Mucosa of descending colon (tissue), 3 donors: ENCODE measurements around the gene TTC33. TPM values are rescaled to one million over a fixed set of nuclear protein-coding genes. Genes with fewer than 3 reads are reported as not detected.
A peak's percentile ranks its signal among the peaks of the same experiment; 100 is the strongest.

Experiments used
- ATAC-seq: fragments of 200-7000 bp; cut with Tn5 transposase; one replicate; pipeline ENCODE4 v1.9.1; 2020; ENCODE audit warnings: mild to moderate bottlenecking, moderate library complexity
- DNase-seq, 3 donors: peaks; one replicate each; pipeline ENCODE4 v3.0.0-alpha.2; 2020
- H3K36me3 ChIP-seq: fragments of 200-600 bp; one replicate; pipeline ENCODE4 v1.8.0; 2021; ENCODE audit warnings: low read depth, mild to moderate bottlenecking
- H3K4me1 ChIP-seq: fragments of 200-600 bp; one replicate; pipeline ENCODE4 v1.8.0; 2021; ENCODE audit warnings: low read depth, mild to moderate bottlenecking
- H3K4me3 ChIP-seq: fragments of 200-600 bp; one replicate; pipeline ENCODE4 v1.8.0; 2021; ENCODE audit warnings: mild to moderate bottlenecking
- H3K9me3 ChIP-seq: fragments of 200-600 bp; one replicate; pipeline ENCODE4 v1.8.0; 2021; ENCODE audit warnings: mild to moderate bottlenecking
- intact Hi-C, 2 donors: fragments of 100-400 bp; cut with DNase I in 1 of 2; cut with micrococcal nuclease in 1 of 2; formaldehyde crosslinking; loops; one replicate each; pipeline versions ENCODE4 v1.11.0 to v1.11.1; 2022; cut with DNase I, micrococcal nuclease
- total RNA-seq, 3 donors: library from RNA; stranded (reverse); fragmentation: NEBNext Ultra II Directional in 2 of 3; extraction: Animal tissue kit (Norgen Biotek cat#: 25700) in 2 of 3; gene quantifications; one replicate each; pipeline versions ENCODE4 v1.2.1 to v1.2.4, GENCODE V29; 2021 to 2023
- TF ChIP-seq, protein P1 (sequence below): fragments of 200-600 bp; IDR thresholded peaks from one replicate; pipeline ENCODE4 v1.8.0; 2022; ENCODE audit warnings: antibody characterized with exemption, mild to moderate bottlenecking
- donor health status: DM: no; HTN: no; CAD: no; lungs with moderate emphysema.
- donor health status: DM: no; HTN: no; CAD: no.
- donor health status: DM: no; HTN: yes; CAD: no.

The TTC33 gene
- total RNA-seq, 3 donors from 2014 or later, result 15.1 to 22.6 (median 17.2) TPM

DNA sequence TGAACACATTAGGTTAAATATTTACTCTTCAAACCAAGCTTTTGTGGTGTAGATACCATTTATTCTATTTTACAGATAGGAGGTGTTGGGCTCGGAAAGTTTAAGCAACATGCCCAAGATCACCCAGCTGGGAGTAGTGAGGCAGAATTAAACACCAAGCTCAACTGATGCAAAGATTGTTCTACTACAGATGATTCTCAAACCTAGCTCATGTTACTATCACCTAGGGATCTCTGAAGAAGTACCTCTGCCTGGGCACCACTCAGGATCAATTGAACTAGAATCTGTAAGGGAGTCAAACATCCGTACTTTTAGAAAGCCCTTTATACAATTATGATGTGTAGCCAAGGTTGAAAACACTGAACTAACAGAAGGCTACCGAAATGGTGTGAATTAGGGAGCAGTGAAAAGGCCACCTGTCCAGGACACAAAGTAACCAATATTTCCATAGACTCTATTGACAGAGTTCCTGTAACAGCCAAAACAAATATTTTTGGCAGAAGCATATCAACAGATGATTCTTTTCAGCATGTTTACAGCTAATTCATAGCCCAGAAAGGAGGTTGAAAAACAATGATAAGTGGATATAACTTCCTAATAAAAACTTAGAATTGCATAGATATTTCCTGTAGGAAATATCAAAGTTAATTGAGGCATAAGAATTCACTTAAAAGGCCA is 234.5 kb downstream of the TTC33 start:
- intact Hi-C loops, result no loop called here
- DNase-seq, result no peak
- TF ChIP-seq, protein P1, sequence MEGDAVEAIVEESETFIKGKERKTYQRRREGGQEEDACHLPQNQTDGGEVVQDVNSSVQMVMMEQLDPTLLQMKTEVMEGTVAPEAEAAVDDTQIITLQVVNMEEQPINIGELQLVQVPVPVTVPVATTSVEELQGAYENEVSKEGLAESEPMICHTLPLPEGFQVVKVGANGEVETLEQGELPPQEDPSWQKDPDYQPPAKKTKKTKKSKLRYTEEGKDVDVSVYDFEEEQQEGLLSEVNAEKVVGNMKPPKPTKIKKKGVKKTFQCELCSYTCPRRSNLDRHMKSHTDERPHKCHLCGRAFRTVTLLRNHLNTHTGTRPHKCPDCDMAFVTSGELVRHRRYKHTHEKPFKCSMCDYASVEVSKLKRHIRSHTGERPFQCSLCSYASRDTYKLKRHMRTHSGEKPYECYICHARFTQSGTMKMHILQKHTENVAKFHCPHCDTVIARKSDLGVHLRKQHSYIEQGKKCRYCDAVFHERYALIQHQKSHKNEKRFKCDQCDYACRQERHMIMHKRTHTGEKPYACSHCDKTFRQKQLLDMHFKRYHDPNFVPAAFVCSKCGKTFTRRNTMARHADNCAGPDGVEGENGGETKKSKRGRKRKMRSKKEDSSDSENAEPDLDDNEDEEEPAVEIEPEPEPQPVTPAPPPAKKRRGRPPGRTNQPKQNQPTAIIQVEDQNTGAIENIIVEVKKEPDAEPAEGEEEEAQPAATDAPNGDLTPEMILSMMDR, result no peak
- Histone ChIP-seq H3K36me3 (no peaks in the 10 kb centered on the region), H3K4me3 (no peak overlapping the region), H3K4me1 (no peaks in the 10 kb centered on the region), H3K9me3 (no peaks in the 10 kb centered on the region)
- no peak for ATAC-seq

DNA sequence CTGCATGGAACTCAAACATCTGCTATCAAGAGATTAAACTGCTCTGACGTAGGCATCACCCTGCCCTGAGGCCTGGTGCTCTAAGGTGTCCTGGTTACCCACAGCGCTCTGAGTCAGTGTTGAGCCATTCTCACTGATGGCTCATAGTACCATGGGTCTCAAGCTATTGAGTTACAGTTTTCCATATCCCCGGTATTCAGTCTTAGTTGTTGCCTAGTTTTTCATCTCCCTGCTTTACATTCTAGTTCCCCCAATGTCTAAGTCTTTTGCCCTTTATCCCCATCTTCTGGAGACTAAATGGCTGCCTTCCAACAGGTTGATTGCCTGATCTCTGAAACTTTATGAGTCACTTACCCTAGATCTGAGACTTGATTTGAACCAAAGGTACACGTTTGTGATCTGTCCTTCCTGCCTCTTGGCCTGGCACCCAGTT is 237.3 kb downstream of the TTC33 start:
- TF ChIP-seq, protein P1, result no peak

DNA sequence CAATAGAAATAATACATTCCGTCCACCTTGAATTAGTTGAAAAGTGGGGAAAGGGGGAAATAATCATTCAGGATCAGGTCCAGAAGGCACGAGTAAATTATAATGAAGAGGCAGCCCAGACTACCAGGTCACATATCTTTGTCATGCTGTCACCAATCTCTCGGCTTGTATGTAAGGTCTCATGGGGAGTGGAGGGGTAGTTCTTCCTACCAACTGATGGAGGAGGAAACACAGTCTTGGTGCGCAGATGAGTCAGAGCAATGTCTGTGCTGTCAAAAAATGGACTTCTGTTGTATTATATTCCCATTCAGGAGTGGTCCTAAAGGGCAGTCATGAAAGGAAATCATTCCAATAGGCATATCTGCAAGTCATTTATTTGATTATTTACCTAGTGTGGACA is 240.3 kb downstream of the TTC33 start:
- TF ChIP-seq, protein P1, result no peak
- no peak for ATAC-seq
- Histone ChIP-seq H3K9me3 (no peaks in the 10 kb centered on the region), H3K4me3 (no peak overlapping the region), H3K4me1 (no peaks in the 10 kb centered on the region), H3K36me3 (no peaks in the 10 kb centered on the region)
- intact Hi-C loops, result no loop called here
- DNase-seq, result no peak

More for the DNA sequence above, 237.3 kb downstream of the TTC33 start:
- Histone ChIP-seq H3K4me1 (no peaks in the 10 kb centered on the region), H3K9me3 (no peaks in the 10 kb centered on the region), H3K4me3 (no peak overlapping the region), H3K36me3 (no peaks in the 10 kb centered on the region)
- peak in 1 of 3 donors; percentile 30 for DNase-seq
- intact Hi-C loops, result no loop called here
- ATAC-seq, result peak; percentile 68

DNA sequence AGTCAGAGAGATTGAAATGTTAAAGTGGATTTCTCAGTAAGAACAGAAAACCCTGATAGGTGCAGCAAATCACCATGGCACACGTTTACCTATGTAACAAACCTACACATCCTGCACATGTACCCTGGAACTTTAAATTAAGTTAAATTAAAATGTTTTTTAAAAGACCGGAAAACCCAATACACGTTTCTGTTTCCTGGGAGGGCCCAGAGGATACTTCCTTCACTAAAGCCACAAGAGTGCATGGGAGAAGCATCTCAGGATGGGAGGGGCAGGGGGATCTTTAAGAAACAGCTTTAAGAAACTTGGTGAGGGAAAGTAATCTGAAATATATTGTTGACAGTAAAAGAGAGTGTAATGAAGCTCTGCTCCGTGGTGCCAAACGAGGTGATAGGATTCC is 240.8 kb downstream of the TTC33 start:
- no peak for ATAC-seq
- Histone ChIP-seq H3K36me3 (no peaks in the 10 kb centered on the region), H3K4me3 (no peak overlapping the region), H3K4me1 (no peaks in the 10 kb centered on the region), H3K9me3 (no peaks in the 10 kb centered on the region)
- DNase-seq, result no peak
- intact Hi-C loops, result no loop called here
- TF ChIP-seq, protein P1, result no peak

DNA sequence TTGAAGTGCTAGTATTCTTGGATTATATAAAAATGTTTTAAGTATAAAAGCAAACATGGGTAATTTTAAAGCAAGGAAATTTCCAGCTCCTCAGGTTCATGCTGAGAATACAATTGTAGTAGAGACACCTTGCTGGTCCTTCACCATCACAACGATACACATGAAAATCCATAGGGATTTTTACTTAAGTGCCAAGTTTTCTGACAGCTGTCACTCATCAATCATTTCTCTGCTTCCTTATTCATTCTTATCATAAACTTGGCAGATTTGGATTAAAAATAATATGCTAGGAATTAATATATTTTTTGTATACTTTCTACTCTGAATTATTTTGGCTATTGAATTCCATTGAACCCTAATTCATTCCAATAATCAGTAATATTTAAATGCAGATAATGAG is 244.0 kb downstream of the TTC33 start:
- no peaks in the 10 kb centered on the region for H3K4me1 ChIP-seq
- H3K4me3 ChIP-seq, result no peak overlapping the region
- no peaks in the 10 kb centered on the region for H3K9me3 ChIP-seq
- ATAC-seq, result no peak
- TF ChIP-seq, protein P1, result no peak
- DNase-seq, result no peak
- no peaks in the 10 kb centered on the region for H3K36me3 ChIP-seq
- intact Hi-C loops, result no loop called here
